Gastrocnemius medialis (tissue), 4 donors: Measurements from ENCODE around the gene GPI.

Experiments
- CTCF ChIP-seq, 5 experiments: fragments of 450-650 bp in 3 of 5; fragments of 200-600 bp in 2 of 5; sonication (generic) in 2 of 5; IDR thresholded peaks in 4 of 5; conservative IDR thresholded peaks in 1 of 5; 1 replicate in 4 of 5; 2 replicates in 1 of 5; pipeline ENCODE4 v1.5.1; 2016 to 2019; ENCODE audit warnings: antibody characterized with exemption in 5 of 5, mild to moderate bottlenecking in 3 of 5, moderate library complexity in 3 of 5
- POLR2A ChIP-seq, 2 donors: fragments of 450-650 bp; IDR thresholded peaks; one replicate each; pipeline ENCODE4 v1.6.1; 2017; ENCODE audit warnings: antibody characterized with exemption in 2 of 2, mild to moderate bottlenecking in 2 of 2, moderate library complexity in 2 of 2

- TF ChIP-seq POLR2A (IDR thresholded peaks at IDR 0.05) (no peak), CTCF (IDR thresholded peaks at IDR 0.05 in 4 of 5, conservative IDR thresholded peaks at IDR 0.05 in 1 of 5) (no peak)
Observed at GRCh38 chr19:34325181-34325580, 39.8 kb upstream of the GPI start.
